Gastrocnemius medialis (tissue), 4 donors: ENCODE measurements around the gene GNA15. TPM values are rescaled to one million over a fixed set of nuclear protein-coding genes. Genes with fewer than 3 reads are reported as not detected.
"Not testable (repeated sequence)": the region's sequence is repeated elsewhere in the genome, so short reads cannot be mapped to it uniquely, and the experiment has no call there.

Experiments
- ATAC-seq, 2 donors: fragments of 150-250 bp; one replicate each; pipeline ENCODE4 v1.9.1; 2016
- DNase-seq, 2 donors: peaks; one replicate each; pipeline ENCODE4 v3.0.0-alpha.2; 2019
- H3K27ac ChIP-seq, 4 donors: fragments of 200-600 bp; sonication (generic); 1 replicate in 1 of 4; 2 replicates in 3 of 4; pipeline ENCODE4 v1.5.1; 2016 to 2018; ENCODE audit warnings: mild to moderate bottlenecking in 2 of 4, moderate library complexity in 1 of 4
- H3K27me3 ChIP-seq, 3 donors: fragments of 200-600 bp; sonication (generic) in 2 of 3; 1 replicate in 1 of 3; 2 replicates in 2 of 3; pipeline versions ENCODE4 v1.5.1 to v1.6.0; 2016 to 2019; ENCODE audit warnings: mild to moderate bottlenecking in 1 of 3, moderate library complexity in 1 of 3
- H3K36me3 ChIP-seq, 2 donors: fragments of 200-600 bp; sonication (generic) in 1 of 2; one replicate each; pipeline ENCODE4 v1.5.1; 2017 to 2018
- H3K4me1 ChIP-seq, 2 donors: fragments of 200-600 bp; sonication (generic) in 1 of 2; one replicate each; pipeline ENCODE4 v1.5.1; 2016 to 2017; ENCODE audit warnings: mild to moderate bottlenecking in 2 of 2
- H3K4me3 ChIP-seq, 4 donors: fragments of 200-600 bp; sonication (generic) in 3 of 4; 1 replicate in 1 of 4; 2 replicates in 3 of 4; pipeline ENCODE4 v1.5.1; 2016 to 2019; ENCODE audit warnings: mild to moderate bottlenecking in 2 of 4
- H3K9me3 ChIP-seq, 3 donors: fragments of 200-600 bp; sonication (generic) in 2 of 3; 1 replicate in 1 of 3; 2 replicates in 2 of 3; pipeline ENCODE4 v1.5.1; 2016 to 2019
- CTCF ChIP-seq, 5 experiments: fragments of 450-650 bp in 3 of 5; fragments of 200-600 bp in 2 of 5; sonication (generic) in 2 of 5; IDR thresholded peaks in 4 of 5; conservative IDR thresholded peaks in 1 of 5; 1 replicate in 4 of 5; 2 replicates in 1 of 5; pipeline ENCODE4 v1.5.1; 2016 to 2019; ENCODE audit warnings: antibody characterized with exemption in 5 of 5, mild to moderate bottlenecking in 3 of 5, moderate library complexity in 3 of 5
- POLR2A ChIP-seq, 2 donors: fragments of 450-650 bp; IDR thresholded peaks; one replicate each; pipeline ENCODE4 v1.6.1; 2017; ENCODE audit warnings: antibody characterized with exemption in 2 of 2, mild to moderate bottlenecking in 2 of 2, moderate library complexity in 2 of 2
- in situ Hi-C, 4 donors: fragments of 200-750 bp; cut with MboI; loops; one replicate each; pipeline versions ENCODE4 v1.15.0 to v1.8.0; 2017; ENCODE audit warnings: low sequenced_read_pairs in 4 of 4
- intact Hi-C: fragments of 100-400 bp; cut with DNase I; formaldehyde crosslinking; loops from one replicate; pipeline ENCODE4 v1.15.1; 2023; ENCODE audit warnings: low total_unique reads
- total RNA-seq, 4 donors: library from RNA; depleted of rRNA; stranded (reverse); fragments of >200 nt; gene quantifications; one replicate each; pipeline versions ENCODE4 v1.1.0 to v1.2.3, GENCODE V29; 2016

The GNA15 gene
- total RNA-seq, 4 donors from 2014 or later: 0.51 to 1.2 (median 0.81) TPM

GRCh38 chr19:3163230-3163886 lies 27.5 kb downstream of the GNA15 start:
- Histone ChIP-seq H3K27me3 (no peaks in the 10 kb centered on the region), H3K4me3 (no peak overlapping the region), H3K4me1 (no peaks in the 10 kb centered on the region), H3K27ac (no peak overlapping the region), H3K9me3 (no peaks in the 10 kb centered on the region), H3K36me3 (no peaks in the 10 kb centered on the region)
- TF ChIP-seq POLR2A (IDR thresholded peaks at IDR 0.05) (no peak), CTCF (IDR thresholded peaks at IDR 0.05 in 4 of 5, conservative IDR thresholded peaks at IDR 0.05 in 1 of 5) (peak; percentile 64 to 94 (median 88))
- in situ Hi-C loops: loop anchor here in 3 of 4 donors (5.0 to 25.0 kb wide), 4 partner anchors 201 to 279 kb away; no protein-coding TSS in a partner anchor
- DNase-seq (no peak), ATAC-seq (peak; percentile 63 to 74)
- intact Hi-C loops: loop anchor here (2.0 kb wide), 3 partner anchors 17 to 277 kb away; no protein-coding TSS in a partner anchor

- in situ Hi-C loops (loop anchor here in 3 of 4 donors (5.0 to 25.0 kb wide), 4 partner anchors 202 to 279 kb away; no protein-coding TSS in a partner anchor), intact Hi-C loops (loop anchor here (2.0 kb wide), 3 partner anchors 17 to 277 kb away; no protein-coding TSS in a partner anchor)
- H3K9me3 ChIP-seq: no peaks in the 10 kb centered on the region
- no peaks in the 10 kb centered on the region for H3K36me3 ChIP-seq
- H3K27ac ChIP-seq: no peak overlapping the region
- no peaks in the 10 kb centered on the region for H3K27me3 ChIP-seq
- TF ChIP-seq CTCF (IDR thresholded peaks at IDR 0.05 in 4 of 5, conservative IDR thresholded peaks at IDR 0.05 in 1 of 5) (no peak), POLR2A (IDR thresholded peaks at IDR 0.05) (no peak)
- ATAC-seq (no peak), DNase-seq (no peak)
- no peak overlapping the region for H3K4me3 ChIP-seq
- no peaks in the 10 kb centered on the region for H3K4me1 ChIP-seq
These were observed 28.1 kb downstream of the GNA15 start for GRCh38 chr19:3163943-3164342.

- intact Hi-C loops: no loop called here
- H3K4me3 ChIP-seq: no peak overlapping the region
- H3K27ac ChIP-seq: no peak overlapping the region
- no peaks in the 10 kb centered on the region for H3K27me3 ChIP-seq
- no peaks in the 10 kb centered on the region for H3K36me3 ChIP-seq
- in situ Hi-C loops: loop anchor here in 3 of 4 donors (10.0 to 25.0 kb wide), 3 partner anchors 205 to 283 kb away; no protein-coding TSS in a partner anchor
- no peaks in the 10 kb centered on the region for H3K9me3 ChIP-seq
- TF ChIP-seq CTCF (IDR thresholded peaks at IDR 0.05 in 4 of 5, conservative IDR thresholded peaks at IDR 0.05 in 1 of 5): no peak
- no peak for TF ChIP-seq POLR2A (IDR thresholded peaks at IDR 0.05)
- ATAC-seq: no peak
- H3K4me1 ChIP-seq: no peaks in the 10 kb centered on the region
- no peak for DNase-seq
These were observed 31.9 kb downstream of the GNA15 start for GRCh38 chr19:3167533-3168272.

GRCh38 chr19:3171894-3172672 lies 36.2 kb downstream of the GNA15 start:
- in situ Hi-C loops: loop anchor here in 1 of 4 donors (25.0 kb wide), 1 partner anchor 210 kb away; no protein-coding TSS in a partner anchor
- TF ChIP-seq CTCF (IDR thresholded peaks at IDR 0.05 in 4 of 5, conservative IDR thresholded peaks at IDR 0.05 in 1 of 5) (no peak), POLR2A (IDR thresholded peaks at IDR 0.05) (no peak)

GRCh38 chr19:3172673-3173000 lies 36.8 kb downstream of the GNA15 start:
- H3K4me1 ChIP-seq, H3K36me3 ChIP-seq, ATAC-seq, H3K27me3 ChIP-seq, H3K9me3 ChIP-seq, H3K4me3 ChIP-seq, H3K27ac ChIP-seq, DNase-seq, intact Hi-C loops: not testable (repeated sequence)
- in situ Hi-C loops: loop anchor here in 1 of 4 donors (25.0 kb wide), 1 partner anchor 210 kb away; no protein-coding TSS in a partner anchor

More at GRCh38 chr19:3171894-3172672, 36.2 kb downstream of the GNA15 start:
- no peak overlapping the region for H3K4me3 ChIP-seq
- ATAC-seq: no peak
- H3K36me3 ChIP-seq: no peaks in the 10 kb centered on the region
- H3K27ac ChIP-seq: no peak overlapping the region
- no peak for DNase-seq
- H3K4me1 ChIP-seq: no peaks in the 10 kb centered on the region
- H3K27me3 ChIP-seq: no peaks in the 10 kb centered on the region
- H3K9me3 ChIP-seq: no peaks in the 10 kb centered on the region
- intact Hi-C loops: no loop called here
